IMR-90 (cell line): ENCODE measurements around the gene IL17REL. TPM values are rescaled to one million over a fixed set of nuclear protein-coding genes. Genes with fewer than 3 reads are reported as not detected.

Experiments
- ATAC-seq: fragments of 200-7000 bp; cut with Tn5 transposase; 2 replicates; pipeline ENCODE4 v1.9.1; 2020; ENCODE audit warnings: low read depth, mild to moderate bottlenecking, moderate library complexity
- BruUV-seq: library from RNA; stranded (reverse); fragments of 400-500 nt; replicated peaks from 2 replicates; lab custom pipeline; 2021; lab: Mats Ljungman, UMichigan
- CTCF ChIA-PET: fragments of 300-600 bp; formaldehyde crosslinking; extraction: SDS; loops from one replicate; lab custom pipeline; 2021; ENCODE audit warnings: antibody characterized with exemption; lab: Yijun Ruan, JAX
- POLR2A ChIA-PET: fragments of 300-600 bp; sonication (Branson Sonifier 250); formaldehyde crosslinking; loops from one replicate; lab custom pipeline; 2022; ENCODE audit warnings: antibody characterized with exemption; ENCODE audit not compliant: unreplicated experiment; lab: Charles Lee
- DNase-seq: peaks from one replicate; pipeline ENCODE4 v3.0.0; 2013
- H2AFZ ChIP-seq: replicated peaks from 2 replicates; pipeline ENCODE3; 2013; ENCODE audit warnings: low read length, mild to moderate bottlenecking; ENCODE audit not compliant: poor library complexity
- H2AK5ac ChIP-seq: 2 replicates; pipeline ENCODE4 v1.6.1; 2013; ENCODE audit warnings: low read depth, low read length, inconsistent platforms
- H2AK9ac ChIP-seq: replicated peaks from 2 replicates; pipeline ENCODE3; 2013; ENCODE audit warnings: mild to moderate bottlenecking, low read depth, low read length, moderate library complexity; ENCODE audit not compliant: poor library complexity
- H2BK120ac ChIP-seq: 2 replicates; pipeline ENCODE4 v1.6.1; 2013; ENCODE audit warnings: low read depth, low read length, inconsistent platforms
- H2BK15ac ChIP-seq: 3 replicates; pipeline ENCODE4 v1.6.1; 2013; ENCODE audit warnings: low read depth, low read length, inconsistent platforms
- H2BK20ac ChIP-seq: 2 replicates; pipeline ENCODE4 v1.6.1; 2013; ENCODE audit warnings: low read depth, mild to moderate bottlenecking, inconsistent platforms, low read length, moderate library complexity
- H2BK5ac ChIP-seq: 2 replicates; pipeline ENCODE4 v1.6.1; 2013; ENCODE audit warnings: mild to moderate bottlenecking, low read depth, low read length, inconsistent platforms; ENCODE audit not compliant: poor library complexity, severe bottlenecking
- H3K14ac ChIP-seq: replicated peaks from 2 replicates; pipeline ENCODE4 v1.6.1; 2013; ENCODE audit warnings: low read depth, low read length, inconsistent platforms
- H3K18ac ChIP-seq: 2 replicates; pipeline ENCODE4 v1.6.1; 2013; ENCODE audit warnings: low read depth, low read length, control low read depth
- H3K23ac ChIP-seq: 2 replicates; pipeline ENCODE4 v1.6.1; 2013; ENCODE audit warnings: low read depth, low read length, inconsistent platforms
- H3K27ac ChIP-seq: 2 replicates; pipeline ENCODE4 v1.5.1; 2013; ENCODE audit warnings: mild to moderate bottlenecking, control low read depth, low read length; ENCODE audit not compliant: insufficient read depth
- H3K27me3 ChIP-seq: 2 replicates; pipeline ENCODE4 v1.6.1; 2013; ENCODE audit warnings: low read length; ENCODE audit not compliant: control insufficient read depth, insufficient read depth
- H3K36me3 ChIP-seq: 2 replicates; pipeline ENCODE4 v1.6.1; 2013; ENCODE audit warnings: low read length, mixed read lengths; ENCODE audit not compliant: control insufficient read depth, insufficient read depth
- H3K4ac ChIP-seq: 2 replicates; pipeline ENCODE4 v1.6.1; 2013; ENCODE audit warnings: low read depth, low read length, inconsistent platforms
- H3K4me1 ChIP-seq: 2 replicates; pipeline ENCODE4 v1.6.1; 2013; ENCODE audit warnings: low read length, mixed read lengths; ENCODE audit not compliant: control insufficient read depth, insufficient read depth
- H3K4me2 ChIP-seq: 2 replicates; pipeline ENCODE4 v1.6.1; 2013; ENCODE audit warnings: low read depth, mild to moderate bottlenecking, control low read depth, low read length, moderate library complexity
- H3K4me3 ChIP-seq: 2 replicates; pipeline ENCODE4 v1.5.1; 2013; ENCODE audit warnings: low read depth, mild to moderate bottlenecking, control low read depth, low read length, moderate library complexity; ENCODE audit not compliant: insufficient read depth
- H3K56ac ChIP-seq: 2 replicates; pipeline ENCODE4 v1.6.1; 2013; ENCODE audit warnings: low read length, inconsistent platforms; ENCODE audit not compliant: insufficient read depth; ENCODE audit errors: extremely low read depth
- H3K79me1 ChIP-seq, 2 experiments: 2 replicates each; pipeline ENCODE4 v1.6.1; 2013; ENCODE audit warnings: low read length in 2 of 2, inconsistent platforms in 1 of 2, low read depth in 1 of 2
- H3K9ac ChIP-seq: 2 replicates; pipeline ENCODE4 v1.6.1; 2013; ENCODE audit warnings: low read depth, low read length, control low read depth
- H3K9me1 ChIP-seq: 2 replicates; pipeline ENCODE4 v1.6.1; 2013; ENCODE audit warnings: low read length, inconsistent platforms; ENCODE audit not compliant: insufficient read depth
- H3K9me3 ChIP-seq: 2 replicates; pipeline ENCODE4 v1.6.1; 2013; ENCODE audit warnings: low read length; ENCODE audit not compliant: control insufficient read depth, insufficient read depth
- H4K20me1 ChIP-seq: 2 replicates; pipeline ENCODE4 v1.6.1; 2013; ENCODE audit warnings: low read length, inconsistent platforms; ENCODE audit not compliant: insufficient read depth
- H4K5ac ChIP-seq: 2 replicates; pipeline ENCODE4 v1.6.1; 2013; ENCODE audit warnings: mild to moderate bottlenecking, low read depth, low read length, control low read depth
- H4K8ac ChIP-seq, 2 experiments: 2 replicates each; pipeline ENCODE4 v1.6.1; 2013; ENCODE audit warnings: low read depth in 2 of 2, low read length in 2 of 2, control low read depth in 1 of 2, inconsistent platforms in 1 of 2
- H4K91ac ChIP-seq: 2 replicates; pipeline ENCODE4 v1.6.1; 2013; ENCODE audit warnings: low read depth, low read length, inconsistent platforms; ENCODE audit not compliant: insufficient read depth
- BHLHE40 ChIP-seq: fragments of 150-350 bp; IDR thresholded peaks from 2 replicates; pipeline ENCODE4 v1.6.1; 2016; ENCODE audit warnings: mild to moderate bottlenecking, low read depth, low read length
- CEBPB ChIP-seq: IDR thresholded peaks from 2 replicates; pipeline ENCODE4 v1.6.1; 2012; ENCODE audit warnings: low read depth, low read length, improper control_type of control experiment
- CHD1 ChIP-seq: IDR thresholded peaks from 2 replicates; pipeline ENCODE4 v1.6.1; 2012; ENCODE audit warnings: low read depth, low read length, improper control_type of control experiment
- CTCF ChIP-seq: conservative IDR thresholded peaks from 2 replicates; pipeline ENCODE4 v1.5.1; 2012; ENCODE audit warnings: mild to moderate bottlenecking, low read depth, low read length, improper control_type of control experiment
- FOS ChIP-seq: fragments of 150-350 bp; IDR thresholded peaks from 2 replicates; pipeline ENCODE4 v1.6.1; 2016; ENCODE audit warnings: low read depth, low read length
- MAFK ChIP-seq: IDR thresholded peaks from 2 replicates; pipeline ENCODE4 v1.6.1; 2012; ENCODE audit warnings: low read depth, low read length, improper control_type of control experiment
- MAZ ChIP-seq: IDR thresholded peaks from 2 replicates; pipeline ENCODE4 v1.6.1; 2012; ENCODE audit warnings: low read depth, mild to moderate bottlenecking, low read length, improper control_type of control experiment, moderate library complexity, borderline replicate concordance
- MXI1 ChIP-seq: IDR thresholded peaks from 2 replicates; pipeline ENCODE4 v1.6.1; 2012; ENCODE audit warnings: low read depth, mild to moderate bottlenecking, low read length, moderate library complexity, borderline replicate concordance
- NFE2L2 ChIP-seq: fragments of 150-350 bp; IDR thresholded peaks from 2 replicates; pipeline ENCODE4 v1.6.1; 2016; ENCODE audit warnings: low read depth, mild to moderate bottlenecking, low read length
- POLR2A ChIP-seq: IDR thresholded peaks from 2 replicates; pipeline ENCODE4 v1.6.1; 2012; ENCODE audit warnings: mild to moderate bottlenecking, low read depth, low read length
- RAD21 ChIP-seq: IDR thresholded peaks from 2 replicates; pipeline ENCODE4 v1.6.1; 2012; ENCODE audit warnings: low read length, improper control_type of control experiment
- RCOR1 ChIP-seq: IDR thresholded peaks from 2 replicates; pipeline ENCODE4 v1.6.1; 2012; ENCODE audit warnings: mild to moderate bottlenecking, low read length, improper control_type of control experiment; ENCODE audit not compliant: insufficient replicate concordance
- SMC3 ChIP-seq: fragments of 150-350 bp; IDR thresholded peaks from 2 replicates; pipeline ENCODE4 v1.6.1; 2016; ENCODE audit warnings: low read depth, mild to moderate bottlenecking, antibody characterized with exemption, low read length, moderate library complexity
- WGBS, 2 experiments: methylation state at CpG; one replicate each; pipeline versions ENCODE4 v1.1.5 to v1.1.7; 2013; ENCODE audit warnings: missing lambda C conversion rate in 2 of 2; ENCODE audit not compliant: insufficient read length in 1 of 2; ENCODE audit errors: extremely low coverage in 2 of 2; 5-methylcytosine and 5-hydroxymethylcytosine counted together
- dilution Hi-C: fragments of 300-500 bp; cut with HindIII; formaldehyde crosslinking; loops from one replicate; pipeline ENCODE4 v1.14.3; 2018; ENCODE audit warnings: low sequenced_read_pairs; ENCODE audit not compliant: unreplicated experiment
- in situ Hi-C: fragments of 300-500 bp; cut with MboI; formaldehyde crosslinking; loops from 3 replicates; pipeline ENCODE4 v1.14.3; 2019; ENCODE audit warnings: low sequenced_read_pairs, inconsistent platforms, mixed read lengths
- intact Hi-C: fragments of 100-400 bp; cut with micrococcal nuclease; formaldehyde crosslinking; loops from 2 replicates; pipeline ENCODE4 v1.10.0; 2022
- polyA plus RNA-seq, 3 experiments: library from polyadenylated mRNA; depleted of rRNA; stranded (reverse); fragments of >200 nt; gene quantifications; 2 replicates each; pipeline ENCODE4 v1.2.3, GENCODE V29; 2012; ENCODE audit warnings: low replicate concordance in 1 of 3
- total RNA-seq: library from RNA; depleted of rRNA; stranded (reverse); fragments of >200 nt; gene quantifications from 2 replicates; pipeline ENCODE4 v1.2.3, GENCODE V29; 2012
- TF ChIP-seq, protein P1 (sequence below): fragments of 150-350 bp; IDR thresholded peaks from 2 replicates; pipeline ENCODE4 v1.6.1; 2017; ENCODE audit warnings: mild to moderate bottlenecking, antibody characterized with exemption, low read length, low read depth
- TF ChIP-seq, protein P2 (sequence below): fragments of 150-350 bp; IDR thresholded peaks from 2 replicates; pipeline ENCODE4 v1.6.1; 2016; ENCODE audit warnings: low read depth, mild to moderate bottlenecking, low read length, moderate library complexity, borderline replicate concordance

The IL17REL gene
- total and polyA plus RNA-seq, 2 of the 4 experiments (the other 2 are of a cell fraction) = not detected

- Histone ChIP-seq H3K23ac (no peak overlapping the region), H3K9ac (no peak overlapping the region), H3K9me1 (no peaks in the 10 kb centered on the region), H3K4me3 (no peak overlapping the region), H3K27me3 (peaks cover 21% of the 10 kb centered on the region), H3K56ac (no peak overlapping the region), H2BK120ac (no peak overlapping the region), H3K27ac (no peak overlapping the region), H3K79me1 (no peaks in the 10 kb centered on the region), H2AK9ac (no peak overlapping the region), H4K20me1 (no peaks in the 10 kb centered on the region), H3K18ac (no peak overlapping the region), H2BK15ac (no peak overlapping the region), H3K4me2 (no peak overlapping the region), H3K9me3 (peaks cover 16% of the 10 kb centered on the region), H4K5ac (no peak overlapping the region), H3K4ac (no peak overlapping the region), H2AK5ac (no peak overlapping the region), H2BK5ac (no peak overlapping the region), H2AFZ (no peak overlapping the region), H3K4me1 (no peaks in the 10 kb centered on the region; the same call in 1 of the 2 replicates), H4K8ac (no peak overlapping the region), H4K91ac (no peak overlapping the region), H3K14ac (no peak overlapping the region), H3K36me3 (no peaks in the 10 kb centered on the region), H2BK20ac (no peak overlapping the region)
- ChIA-PET POLR2A (no interaction called here), CTCF (no interaction called here)
- TF ChIP-seq CTCF = no peak
- TF ChIP-seq MXI1 = no peak
- no peak for TF ChIP-seq POLR2A
- TF ChIP-seq MAFK = no peak
- TF ChIP-seq SMC3 = no peak
- TF ChIP-seq, protein P1, sequence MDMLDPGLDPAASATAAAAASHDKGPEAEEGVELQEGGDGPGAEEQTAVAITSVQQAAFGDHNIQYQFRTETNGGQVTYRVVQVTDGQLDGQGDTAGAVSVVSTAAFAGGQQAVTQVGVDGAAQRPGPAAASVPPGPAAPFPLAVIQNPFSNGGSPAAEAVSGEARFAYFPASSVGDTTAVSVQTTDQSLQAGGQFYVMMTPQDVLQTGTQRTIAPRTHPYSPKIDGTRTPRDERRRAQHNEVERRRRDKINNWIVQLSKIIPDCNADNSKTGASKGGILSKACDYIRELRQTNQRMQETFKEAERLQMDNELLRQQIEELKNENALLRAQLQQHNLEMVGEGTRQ = no peak
- no peak for TF ChIP-seq NFE2L2
- TF ChIP-seq MAZ = no peak
- TF ChIP-seq RCOR1 = no peak
- TF ChIP-seq FOS = no peak
- TF ChIP-seq CEBPB = no peak
- no peak for TF ChIP-seq CHD1
- TF ChIP-seq BHLHE40 = no peak
- no peak for TF ChIP-seq RAD21
- TF ChIP-seq, protein P2, sequence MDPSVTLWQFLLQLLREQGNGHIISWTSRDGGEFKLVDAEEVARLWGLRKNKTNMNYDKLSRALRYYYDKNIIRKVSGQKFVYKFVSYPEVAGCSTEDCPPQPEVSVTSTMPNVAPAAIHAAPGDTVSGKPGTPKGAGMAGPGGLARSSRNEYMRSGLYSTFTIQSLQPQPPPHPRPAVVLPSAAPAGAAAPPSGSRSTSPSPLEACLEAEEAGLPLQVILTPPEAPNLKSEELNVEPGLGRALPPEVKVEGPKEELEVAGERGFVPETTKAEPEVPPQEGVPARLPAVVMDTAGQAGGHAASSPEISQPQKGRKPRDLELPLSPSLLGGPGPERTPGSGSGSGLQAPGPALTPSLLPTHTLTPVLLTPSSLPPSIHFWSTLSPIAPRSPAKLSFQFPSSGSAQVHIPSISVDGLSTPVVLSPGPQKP = no peak
- no TSS peak for BruUV-seq
- dilution Hi-C loops = no loop called here
- no CpG with 5 or more reads among the region's 2 CpGs for WGBS, 2 experiments
- intact Hi-C loops = no loop called here
- ATAC-seq (no peak), DNase-seq (no peak)
- in situ Hi-C loops = no loop called here
Measured at GRCh38 chr22:49986325-49986724, 26.2 kb downstream of the IL17REL start.
